GM12878 (cell line): ENCODE measurements around the gene LGI4. TPM values are rescaled to one million over a fixed set of nuclear protein-coding genes. Genes with fewer than 3 reads are reported as not detected.

Experiments used
- ATAC-seq: fragments of 200-7000 bp; cut with Tn5 transposase; 3 replicates; pipeline ENCODE4 v1.9.1; 2020; ENCODE audit warnings: mild to moderate bottlenecking, moderate library complexity
- BruUV-seq: library from RNA; stranded (reverse); fragments of 400-500 nt; replicated peaks from 2 replicates; lab custom pipeline; 2021; lab: Mats Ljungman, UMichigan
- CTCF ChIA-PET: fragments of 300-600 bp; sonication (Branson Sonifier 250); formaldehyde crosslinking; extraction: SDS; loops from one replicate; lab custom pipeline; 2021; ENCODE audit warnings: inconsistent platforms; lab: Yijun Ruan, JAX
- POLR2A ChIA-PET: fragments of 350-600 bp; formaldehyde crosslinking; extraction: SDS; loops from one replicate; lab custom pipeline; 2021; ENCODE audit warnings: inconsistent platforms; lab: Charles Lee
- RAD21 ChIA-PET: fragments of 300-600 bp; sonication (Branson Sonifier 250); formaldehyde crosslinking; loops from one replicate; lab custom pipeline; 2023; ENCODE audit warnings: antibody characterized with exemption; ENCODE audit not compliant: unreplicated experiment; lab: Charles Lee
- SMC1A ChIA-PET: fragments of 300-600 bp; sonication (Branson Sonifier 250); formaldehyde crosslinking; loops from one replicate; lab custom pipeline; 2023; ENCODE audit not compliant: unreplicated experiment, uncharacterized antibody; lab: Charles Lee
- DNase-seq: peaks from one replicate; pipeline ENCODE4 v3.0.0-alpha.2; 2011; ENCODE audit warnings: low read depth, low spot score
- FAIRE-seq: peaks from 3 replicates; lab custom pipeline; 2011; peaks lifted over from hg19 to GRCh38; lab: Jason Lieb, UNC
- H2AFZ ChIP-seq: 2 replicates; pipeline ENCODE4 v1.6.0; 2011; ENCODE audit warnings: low read depth, low read length, control low read depth; ENCODE audit not compliant: control insufficient read depth
- H3K27ac ChIP-seq: 2 replicates; pipeline ENCODE4 v1.5.1; 2011; ENCODE audit warnings: control low read depth; ENCODE audit not compliant: control insufficient read depth, insufficient read depth
- H3K27me3 ChIP-seq, 2 experiments: replicated peaks in 1 of 2; 2 replicates each; pipeline versions ENCODE4 v1.6.0 to v1.6.1; 2011; ENCODE audit warnings: low read length in 1 of 2; ENCODE audit not compliant: control insufficient read depth in 2 of 2, insufficient read depth in 2 of 2
- H3K36me3 ChIP-seq, 2 experiments: 2 replicates each; pipeline ENCODE4 v1.5.1; 2011; ENCODE audit warnings: low read length in 1 of 2; ENCODE audit not compliant: control insufficient read depth in 2 of 2, insufficient read depth in 2 of 2
- H3K4me1 ChIP-seq: 2 replicates; pipeline ENCODE4 v1.6.1; 2011; ENCODE audit warnings: mild to moderate bottlenecking, low read length, moderate library complexity, mixed read lengths; ENCODE audit not compliant: control insufficient read depth, insufficient read depth
- H3K4me2 ChIP-seq: 2 replicates; pipeline ENCODE4 v1.6.0; 2011; ENCODE audit warnings: control low read depth; ENCODE audit not compliant: control insufficient read depth, insufficient read depth
- H3K4me3 ChIP-seq: fragments of 200-600 bp; sonication (generic); 2 replicates; pipeline ENCODE4 v1.5.1; 2016
- H3K79me2 ChIP-seq: 2 replicates; pipeline ENCODE4 v1.6.0; 2011; ENCODE audit warnings: low read length; ENCODE audit not compliant: control insufficient read depth, insufficient read depth
- H3K9ac ChIP-seq: 2 replicates; pipeline ENCODE4 v1.8.0; 2011; ENCODE audit warnings: low read length, control low read depth, mixed read lengths; ENCODE audit not compliant: control insufficient read depth, insufficient read depth
- H3K9me3 ChIP-seq: replicated peaks from 3 replicates; pipeline ENCODE4 v1.5.1; 2011; ENCODE audit warnings: mild to moderate bottlenecking, low read length; ENCODE audit not compliant: control insufficient read depth, insufficient read depth
- H4K20me1 ChIP-seq: 2 replicates; pipeline ENCODE4 v1.6.0; 2011; ENCODE audit not compliant: control insufficient read depth, insufficient read depth
- ATF2 ChIP-seq: IDR thresholded peaks from 2 replicates; pipeline ENCODE4 v1.6.1; 2012; ENCODE audit warnings: low read length, inconsistent platforms
- CREM ChIP-seq: IDR thresholded peaks from 2 replicates; pipeline ENCODE4 v1.6.1; 2014; ENCODE audit warnings: antibody characterized with exemption, low read depth
- ETV6 ChIP-seq, 2 experiments: fragments of 450-650 bp in 1 of 2; IDR thresholded peaks in 1 of 2; conservative IDR thresholded peaks in 1 of 2; 2 replicates each; pipeline ENCODE4 v1.6.1; 2014; ENCODE audit warnings: antibody characterized with exemption in 1 of 2, borderline replicate concordance in 1 of 2, low read depth in 1 of 2, mild to moderate bottlenecking in 1 of 2, moderate library complexity in 1 of 2
- KDM1A ChIP-seq: fragments of 200-600 bp; sonication (generic); IDR thresholded peaks from 2 replicates; pipeline ENCODE4 v1.6.1; 2016; ENCODE audit warnings: borderline replicate concordance
- MEF2A ChIP-seq: IDR thresholded peaks from 2 replicates; pipeline ENCODE4 v1.6.1; 2011; ENCODE audit warnings: low read depth, mild to moderate bottlenecking, low read length, moderate library complexity; ENCODE audit not compliant: insufficient read depth
- MYB ChIP-seq: fragments of 150-350 bp; IDR thresholded peaks from 2 replicates; pipeline ENCODE4 v1.6.1; 2014; ENCODE audit warnings: mild to moderate bottlenecking, low read depth, low read length, borderline replicate concordance
- NR2C1 ChIP-seq: fragments of 450-650 bp; IDR thresholded peaks from 2 replicates; pipeline ENCODE4 v1.6.1; 2017; ENCODE audit warnings: antibody characterized with exemption, mild to moderate bottlenecking, moderate library complexity
- NR2C2 ChIP-seq: IDR thresholded peaks from 2 replicates; pipeline ENCODE4 v1.6.1; 2011; ENCODE audit warnings: borderline replicate concordance, low read depth; ENCODE audit not compliant: control insufficient read depth, insufficient read length
- RB1 ChIP-seq: fragments of 450-650 bp; formaldehyde crosslinking; IDR thresholded peaks from 2 replicates; pipeline ENCODE4 v1.6.1; 2017; ENCODE audit warnings: mild to moderate bottlenecking, borderline replicate concordance
- RBBP5 ChIP-seq: fragments of 200-600 bp; sonication (generic); conservative IDR thresholded peaks from 2 replicates; pipeline ENCODE4 v1.6.1; 2016
- SMAD5 ChIP-seq: IDR thresholded peaks from 2 replicates; pipeline ENCODE4 v1.6.1; 2016; ENCODE audit warnings: antibody characterized with exemption, low read depth
- STAT3 ChIP-seq: IDR thresholded peaks from 2 replicates; pipeline ENCODE4 v1.6.1; 2011; ENCODE audit warnings: low read depth, low read length, improper control_type of control experiment
- TCF3 ChIP-seq: IDR thresholded peaks from 2 replicates; pipeline ENCODE4 v1.6.1; 2012; ENCODE audit warnings: low read depth, mild to moderate bottlenecking, low read length, borderline replicate concordance; ENCODE audit not compliant: insufficient read depth
- TCF7 ChIP-seq: IDR thresholded peaks from 2 replicates; pipeline ENCODE4 v1.6.1; 2014; ENCODE audit warnings: antibody characterized with exemption, borderline replicate concordance
- ZBTB40 ChIP-seq: fragments of 450-650 bp; IDR thresholded peaks from 2 replicates; pipeline ENCODE4 v1.6.1; 2016; ENCODE audit warnings: mild to moderate bottlenecking, moderate library complexity, borderline replicate concordance
- ZNF207 ChIP-seq: fragments of 450-650 bp; IDR thresholded peaks from 2 replicates; pipeline ENCODE4 v1.6.1; 2014; ENCODE audit warnings: antibody characterized with exemption, mild to moderate bottlenecking, borderline replicate concordance
- WGBS: methylation state at CpG from one replicate; pipeline ENCODE4 v1.1.6; 2016; ENCODE audit warnings: low lambda C conversion rate; ENCODE audit not compliant: insufficient replicate concordance, insufficient coverage; ENCODE audit errors: missing lambda C conversion rate; 5-methylcytosine and 5-hydroxymethylcytosine counted together
- in situ Hi-C: fragments of 300-500 bp; cut with MboI; formaldehyde crosslinking; loops from 9 replicates; pipeline ENCODE4 v1.14.3; 2018; ENCODE audit warnings: mixed read lengths
- intact Hi-C: fragments of 100-400 bp; cut with micrococcal nuclease; formaldehyde crosslinking; loops from one replicate; pipeline ENCODE4 v1.14.2; 2022; ENCODE audit not compliant: unreplicated experiment
- polyA plus RNA-seq, 11 experiments: library from polyadenylated mRNA; depleted of rRNA in 4 of 11; unstranded in 6 of 11; stranded (reverse) in 5 of 11; fragments of >200 nt; fragmentation: Nextera tagmentation in 4 of 11; fragmentation: Illumina TruSeq in 1 of 11; extraction: Ambion mirVana in 4 of 11; extraction: Trizol in 1 of 11; gene quantifications; 1 replicate in 1 of 11; 2 replicates in 10 of 11; pipeline versions ENCODE4 v1.2.1 to v1.2.3, GENCODE V29; 2011 to 2016; ENCODE audit warnings: inconsistent platforms in 2 of 11, missing spikeins in 2 of 11, low read depth in 1 of 11
- total RNA-seq, 4 experiments: library from RNA; depleted of rRNA in 3 of 4; stranded (reverse); fragments of >200 nt in 3 of 4; fragmentation: Illumina TruSeq in 1 of 4; extraction: Trizol in 1 of 4; gene quantifications; 2 replicates each; pipeline versions ENCODE4 v1.2.1 to v1.2.3, GENCODE V29; 2013 to 2021

LGI4 gene
- total and polyA plus RNA-seq, 10 of the 15 experiments (the other 5 are each of a cell fraction or from before 2014, with no cell fraction given) = 0.11 TPM; not detected in 9

GRCh38 chr19:35120492-35120891, 14.4 kb downstream of the LGI4 start (continued):
- TF ChIP-seq SMAD5 = no peak
- TF ChIP-seq ZNF207 = no peak
- TF ChIP-seq, all 136 proteins: peak for 6

- Histone ChIP-seq H3K4me2 (no peak overlapping the region), H3K9ac (no peak overlapping the region), H3K9me3 (no peaks in the 10 kb centered on the region), H3K27me3 (no peaks in the 10 kb centered on the region), H3K4me3 (no peak overlapping the region), H3K79me2 (no peaks in the 10 kb centered on the region), H3K27ac (no peak overlapping the region), H2AFZ (no peak overlapping the region), H3K36me3 (no peaks in the 10 kb centered on the region), H3K4me1 (peaks cover 14% of the 10 kb centered on the region), H4K20me1 (no peaks in the 10 kb centered on the region)
- no TSS peak for BruUV-seq
- in situ Hi-C loops (no loop called here), intact Hi-C loops (no loop called here)
- 61% methylated on average over 9 of the region's 9 CpGs for WGBS
- ChIA-PET SMC1A (no interaction called here), POLR2A (no interaction called here), RAD21 (interaction anchor here (1.6 kb wide), 1 partner anchor 16 kb away, joined by 6 read pairs; no protein-coding TSS in a partner anchor), CTCF (interaction anchor here (6.4 kb wide), 2 partner anchors 16 to 22 kb away, joined by 34 to 75 read pairs; partner anchors contain the start of genes FXYD7 and LGI4)
- no peak for ATAC-seq
- TF ChIP-seq NR2C1 = no peak
- TF ChIP-seq RB1 = no peak
- TF ChIP-seq STAT3 = no peak
- no peak for TF ChIP-seq ATF2
- no peak for TF ChIP-seq NR2C2
- no peak for TF ChIP-seq TCF7
- no peak for TF ChIP-seq TCF3
- no peak for TF ChIP-seq ETV6 (conservative IDR thresholded peaks at IDR 0.05 in 1 of 2, IDR thresholded peaks at IDR 0.05 in 1 of 2; ENCODE audit: borderline replicate concordance in 1 of 2, low read depth in 1 of 2)
- TF ChIP-seq MYB = no peak
- no peak for TF ChIP-seq KDM1A
- no peak for TF ChIP-seq CREM
- TF ChIP-seq MEF2A = no peak
- no peak for TF ChIP-seq ZBTB40
- no peak for TF ChIP-seq RBBP5
- FAIRE-seq = no peak
- DNase-seq = no peak
Observed at GRCh38 chr19:35119578-35120155, 15.2 kb downstream of the LGI4 start.
